ENCODE results near the gene RAB4A. TPM values are rescaled to one million over a fixed set of nuclear protein-coding genes. Genes with fewer than 3 reads are reported as not detected.
A peak's percentile ranks its signal among the peaks of the same experiment; 100 is the strongest.

The RAB4A gene
- total RNA-seq, result 10 to 100 TPM; 22.9 to 25.9 TPM

GRCh38 chr1:229270547-229271447, at the start of gene RAB4A:
Gene RAB4A (plus strand): TSS chr1:229271111. CDS start chr1:229271340, 229 bp downstream.
- POLR2A ChIA-PET, result interaction anchor here (0.7 kb wide), 1 partner anchor 71 kb away, joined by 3 read pairs; no protein-coding TSS in a partner anchor
- H3K4me1 Mint-ChIP-seq (ENCODE audit: low read depth), result peaks cover 34% of the 10 kb centered on the region
- H3K27me3 Mint-ChIP-seq, result no peaks in the 10 kb centered on the region
- peak; percentile 79 for DNase-seq
- CTCF ChIA-PET, result interaction anchor here (0.6 to 1.5 kb wide), 4 partner anchors 9 to 15 kb away, joined by 3 to 5 read pairs (median 4); no protein-coding TSS in a partner anchor
- peak within 1 kb of the TSS; percentile 43 for H3K27ac Mint-ChIP-seq
- H3K4me3 Mint-ChIP-seq, result peak within 1 kb of the TSS; percentile 86
- H3K36me3 Mint-ChIP-seq, result no peaks in the 10 kb centered on the region
- intact Hi-C loops (cut with micrococcal nuclease), result loop anchor here (5.0 kb wide), 2 partner anchors 212 to 287 kb away; partner anchors contain the start of gene ABCB10
- peaks cover 10% of the 10 kb centered on the region for H3K9me3 Mint-ChIP-seq

GRCh38 chr1:229222081-229222480, 48.8 kb upstream of the RAB4A start:
- Mint-ChIP-seq H3K36me3 (no peaks in the 10 kb centered on the region), H3K27ac (no peak overlapping the region), H3K4me1 (ENCODE audit: low read depth) (no peaks in the 10 kb centered on the region), H3K4me3 (no peak overlapping the region), H3K9me3 (no peaks in the 10 kb centered on the region), H3K27me3 (no peaks in the 10 kb centered on the region)
- CTCF ChIA-PET, result interaction anchor here (1.4 kb wide), 1 partner anchor 557 kb away, joined by 3 read pairs; no protein-coding TSS in a partner anchor
- POLR2A ChIA-PET, result interaction anchor here (0.6 kb wide), 2 partner anchors 105 to 454 kb away, joined by 3 to 4 read pairs; no protein-coding TSS in a partner anchor
- no peak for DNase-seq
- intact Hi-C loops (cut with micrococcal nuclease), result loop anchor here (10.0 kb wide), 1 partner anchor 527 kb away; no protein-coding TSS in a partner anchor

- H3K4me1 Mint-ChIP-seq (ENCODE audit: low read depth), result peaks cover 4% of the 10 kb centered on the region
- no peak overlapping the region for H3K4me3 Mint-ChIP-seq
- H3K27me3 Mint-ChIP-seq, result no peaks in the 10 kb centered on the region
- no peak overlapping the region for H3K27ac Mint-ChIP-seq
- CTCF ChIA-PET, result interaction anchor here (1.0 kb wide), 1 partner anchor 559 kb away, joined by 3 read pairs; no protein-coding TSS in a partner anchor
- H3K36me3 Mint-ChIP-seq, result no peaks in the 10 kb centered on the region
- no peaks in the 10 kb centered on the region for H3K9me3 Mint-ChIP-seq
- intact Hi-C loops (cut with micrococcal nuclease), result loop anchor here (10.0 kb wide), 1 partner anchor 529 kb away; no protein-coding TSS in a partner anchor
- POLR2A ChIA-PET, result no interaction called here
- no peak for DNase-seq
Observed at GRCh38 chr1:229223498-229223897, 47.4 kb upstream of the RAB4A start.

DNA sequence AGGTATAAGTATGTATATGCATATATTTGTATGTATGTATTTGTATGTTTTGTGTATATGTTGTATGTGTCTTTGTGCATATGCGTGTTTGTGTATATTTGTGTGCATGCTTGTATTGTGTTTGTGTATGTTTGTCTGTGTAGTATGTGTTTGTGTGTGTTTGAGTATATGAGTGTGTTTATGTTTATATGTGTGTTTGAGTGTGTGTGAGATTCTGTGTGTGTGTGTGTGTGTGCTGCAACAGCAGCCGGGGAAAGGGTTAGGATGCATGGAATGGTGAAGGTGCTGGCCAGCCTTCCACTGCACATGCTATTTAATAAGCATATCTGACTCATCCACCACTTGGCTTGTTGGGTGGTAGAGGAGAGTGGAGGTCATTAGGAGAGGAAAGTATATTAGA, 46.6 kb upstream of the RAB4A start:
- Mint-ChIP-seq H3K27me3 (no peaks in the 10 kb centered on the region), H3K36me3 (no peaks in the 10 kb centered on the region), H3K27ac (no peak overlapping the region), H3K9me3 (no peaks in the 10 kb centered on the region), H3K4me1 (ENCODE audit: low read depth) (peaks cover 4% of the 10 kb centered on the region), H3K4me3 (no peak overlapping the region)
- no peak for DNase-seq
- intact Hi-C loops (cut with micrococcal nuclease), result loop anchor here (10.0 kb wide), 1 partner anchor 530 kb away; no protein-coding TSS in a partner anchor
- CTCF ChIA-PET, result interaction anchor here (1.0 kb wide), 1 partner anchor 560 kb away, joined by 3 read pairs; no protein-coding TSS in a partner anchor
- POLR2A ChIA-PET, result no interaction called here

- peaks cover 4% of the 10 kb centered on the region for H3K4me1 Mint-ChIP-seq (ENCODE audit: low read depth)
- intact Hi-C loops (cut with micrococcal nuclease), result loop anchor here (5.0 to 10.0 kb wide), 2 partner anchors 98 to 531 kb away; no protein-coding TSS in a partner anchor
Observed at GRCh38 chr1:229225331-229225782, 45.6 kb upstream of the RAB4A start.

DNA sequence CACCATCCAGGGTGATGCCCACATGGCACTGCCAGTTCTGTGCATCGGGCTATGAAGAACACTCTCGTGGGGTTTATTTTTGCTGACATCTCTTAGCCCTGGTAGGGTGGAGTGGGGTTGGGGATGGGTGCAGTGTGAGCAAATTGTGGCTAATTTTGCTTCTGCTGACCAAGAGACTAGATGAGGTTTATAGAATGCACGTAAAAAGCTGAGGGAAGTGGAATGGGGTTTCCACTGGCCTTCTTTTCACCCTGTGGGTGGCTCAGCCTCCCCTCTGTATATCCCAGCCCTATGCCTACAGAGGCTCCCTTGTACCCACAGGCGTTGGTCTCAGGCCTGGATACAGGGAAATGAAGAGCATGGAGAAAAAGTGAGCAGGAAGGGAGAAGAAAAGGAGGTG, 44.1 kb upstream of the RAB4A start:
- H3K9me3 Mint-ChIP-seq, result no peaks in the 10 kb centered on the region
- peaks cover 4% of the 10 kb centered on the region for H3K4me1 Mint-ChIP-seq (ENCODE audit: low read depth)
- H3K27me3 Mint-ChIP-seq, result no peaks in the 10 kb centered on the region
- H3K36me3 Mint-ChIP-seq, result no peaks in the 10 kb centered on the region
- H3K27ac Mint-ChIP-seq, result no peak overlapping the region
- ChIA-PET CTCF (interaction anchor here (0.6 to 5.9 kb wide), 58 partner anchors 8 to 726 kb away, joined by 3 to 110 read pairs (median 4); partner anchors contain the start of gene RHOU), POLR2A (interaction anchor here (1.4 kb wide), 1 partner anchor 491 kb away, joined by 4 read pairs; the partner anchor contains the start of gene RHOU)
- intact Hi-C loops (cut with micrococcal nuclease), result loop anchor here (1.0 to 10.0 kb wide), 4 partner anchors 99 to 562 kb away; no protein-coding TSS in a partner anchor
- no peak overlapping the region for H3K4me3 Mint-ChIP-seq
- DNase-seq, result no peak

More at GRCh38 chr1:229225331-229225782, 45.6 kb upstream of the RAB4A start:
- Mint-ChIP-seq H3K4me3 (no peak overlapping the region), H3K9me3 (no peaks in the 10 kb centered on the region), H3K27ac (no peak overlapping the region), H3K36me3 (no peaks in the 10 kb centered on the region), H3K27me3 (no peaks in the 10 kb centered on the region)
- DNase-seq, result no peak
- ChIA-PET POLR2A (no interaction called here), CTCF (interaction anchor here (1.1 to 1.2 kb wide), 2 partner anchors 39 to 561 kb away, joined by 3 to 5 read pairs; no protein-coding TSS in a partner anchor)

- H3K9me3 Mint-ChIP-seq, result no peaks in the 10 kb centered on the region
- H3K27ac Mint-ChIP-seq, result no peak overlapping the region
- H3K27me3 Mint-ChIP-seq, result no peaks in the 10 kb centered on the region
- DNase-seq, result peak; percentile 85
- peaks cover 4% of the 10 kb centered on the region for H3K4me1 Mint-ChIP-seq (ENCODE audit: low read depth)
- no peaks in the 10 kb centered on the region for H3K36me3 Mint-ChIP-seq
- POLR2A ChIA-PET, result interaction anchor here (1.4 kb wide), 1 partner anchor 492 kb away, joined by 4 read pairs; the partner anchor contains the start of gene RHOU
- CTCF ChIA-PET, result interaction anchor here (0.6 to 5.9 kb wide), 71 partner anchors 9 to 726 kb away, joined by 3 to 110 read pairs (median 4); partner anchors contain the start of gene RHOU
- no peak overlapping the region for H3K4me3 Mint-ChIP-seq
- intact Hi-C loops (cut with micrococcal nuclease), result loop anchor here (1.0 to 10.0 kb wide), 4 partner anchors 100 to 563 kb away; no protein-coding TSS in a partner anchor
Observed at GRCh38 chr1:229227298-229227919, 43.5 kb upstream of the RAB4A start.

GRCh38 chr1:229228522-229228921, 42.4 kb upstream of the RAB4A start:
- Mint-ChIP-seq H3K9me3 (no peaks in the 10 kb centered on the region), H3K27ac (no peak overlapping the region), H3K36me3 (no peaks in the 10 kb centered on the region), H3K4me3 (no peak overlapping the region), H3K27me3 (no peaks in the 10 kb centered on the region), H3K4me1 (ENCODE audit: low read depth) (peaks cover 4% of the 10 kb centered on the region)
- intact Hi-C loops (cut with micrococcal nuclease), result loop anchor here (5.0 to 10.0 kb wide), 2 partner anchors 101 to 534 kb away; no protein-coding TSS in a partner anchor
- POLR2A ChIA-PET, result no interaction called here
- CTCF ChIA-PET, result interaction anchor here (0.6 to 5.9 kb wide), 26 partner anchors 10 to 1747 kb away, joined by 3 to 110 read pairs (median 5); partner anchors contain the start of gene RHOU
- DNase-seq, result no peak

DNA sequence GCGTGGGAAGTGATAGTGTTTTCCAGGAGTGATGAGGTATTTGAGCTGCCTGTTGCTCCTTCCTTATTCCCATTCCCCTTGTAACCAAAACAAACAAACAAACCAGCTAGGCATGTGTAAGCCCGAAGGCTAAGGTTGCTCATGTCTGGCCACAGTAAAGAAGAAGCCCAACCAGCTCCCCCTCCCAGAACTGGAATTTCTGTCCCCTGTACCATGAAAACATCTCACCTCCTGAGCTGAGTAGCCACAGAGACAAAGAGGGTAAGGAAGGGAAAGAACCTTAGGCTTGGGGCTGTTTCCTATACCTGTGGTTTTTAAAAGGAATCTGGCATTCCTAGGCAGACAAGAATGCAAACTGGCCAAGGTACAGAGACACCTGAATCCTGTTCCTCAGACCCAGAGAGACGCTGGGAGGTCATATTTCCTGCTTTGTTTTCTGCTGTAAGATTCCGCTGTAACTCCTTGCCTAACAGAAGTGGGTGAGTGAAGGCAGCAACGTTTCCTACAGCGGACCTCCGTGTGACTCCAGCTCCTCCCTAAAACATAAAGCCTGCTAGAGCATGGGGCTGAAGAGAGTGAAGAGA, 41.7 kb upstream of the RAB4A start:
- Mint-ChIP-seq H3K27ac (no peak overlapping the region), H3K4me1 (ENCODE audit: low read depth) (peaks cover 4% of the 10 kb centered on the region), H3K27me3 (no peaks in the 10 kb centered on the region), H3K36me3 (no peaks in the 10 kb centered on the region), H3K4me3 (no peak overlapping the region), H3K9me3 (no peaks in the 10 kb centered on the region)
- intact Hi-C loops (cut with micrococcal nuclease), result loop anchor here (5.0 to 10.0 kb wide), 2 partner anchors 102 to 534 kb away; no protein-coding TSS in a partner anchor
- no peak for DNase-seq
- ChIA-PET CTCF (interaction anchor here (0.6 to 5.9 kb wide), 11 partner anchors 20 to 1748 kb away, joined by 3 to 110 read pairs (median 3); partner anchors contain the start of gene RHOU), POLR2A (no interaction called here)

GRCh38 chr1:229229721-229230139, 41.2 kb upstream of the RAB4A start:
- ChIA-PET CTCF (interaction anchor here (0.7 to 5.9 kb wide), 6 partner anchors 24 to 574 kb away, joined by 3 to 110 read pairs (median 3); partner anchors contain the start of gene RHOU), POLR2A (no interaction called here)
- H3K4me1 Mint-ChIP-seq (ENCODE audit: low read depth), result peaks cover 4% of the 10 kb centered on the region
- H3K9me3 Mint-ChIP-seq, result no peaks in the 10 kb centered on the region
- H3K36me3 Mint-ChIP-seq, result no peaks in the 10 kb centered on the region
- H3K27me3 Mint-ChIP-seq, result no peaks in the 10 kb centered on the region
- intact Hi-C loops (cut with micrococcal nuclease), result loop anchor here (5.0 to 10.0 kb wide), 2 partner anchors 102 to 535 kb away; no protein-coding TSS in a partner anchor
- no peak for DNase-seq
- no peak overlapping the region for H3K4me3 Mint-ChIP-seq
- H3K27ac Mint-ChIP-seq, result no peak overlapping the region

Measured in activated CD4-positive, alpha-beta memory T cell treated with anti-CD3 and anti-CD28 coated beads for 36 hours (primary cell).